Common myeloid progenitor, CD34-positive (primary cell): Measurements from ENCODE around the gene BHMT.
A peak's percentile ranks its signal among the peaks of the same experiment; 100 is the strongest.

Experiments used
- CTCF ChIA-PET: fragments of 350-600 bp; sonication (Branson Sonifier 250); formaldehyde crosslinking; loops from one replicate; lab custom pipeline; 2021; ENCODE audit warnings: antibody characterized with exemption; lab: Charles Lee
- POLR2A ChIA-PET: fragments of 350-600 bp; sonication (Branson Sonifier 250); formaldehyde crosslinking; loops from one replicate; lab custom pipeline; 2021; ENCODE audit warnings: antibody characterized with exemption; lab: Charles Lee
- DNase-seq, 3 donors: peaks; one replicate each; pipeline versions ENCODE4 v3.0.0 to v3.0.0-alpha.2; 2013
- H3K27ac ChIP-seq, 2 experiments: 1 replicate in 1 of 2; 2 replicates in 1 of 2; pipeline ENCODE4 v1.7.0; 2013; ENCODE audit warnings: inconsistent platforms in 2 of 2, low read length in 2 of 2, mild to moderate bottlenecking in 2 of 2, low read depth in 1 of 2, moderate library complexity in 1 of 2; ENCODE audit not compliant: severe bottlenecking in 2 of 2, insufficient read depth in 1 of 2, poor library complexity in 1 of 2
- H3K27me3 ChIP-seq, 5 experiments: replicated peaks in 2 of 5; 1 replicate in 3 of 5; 2 replicates in 2 of 5; pipeline versions ENCODE4 v1.6.1 to v1.7.0; 2013; ENCODE audit warnings: low read length in 4 of 5, mild to moderate bottlenecking in 2 of 5, moderate library complexity in 2 of 5, inconsistent platforms in 1 of 5; ENCODE audit not compliant: insufficient read depth in 5 of 5, control insufficient read depth in 4 of 5
- H3K36me3 ChIP-seq, 4 experiments: 1 replicate in 2 of 4; 2 replicates in 2 of 4; pipeline versions ENCODE4 v1.6.1 to v1.7.0; 2013; ENCODE audit warnings: low read length in 3 of 4, control low read depth in 1 of 4, mild to moderate bottlenecking in 1 of 4; ENCODE audit not compliant: control insufficient read depth in 4 of 4, insufficient read depth in 4 of 4
- H3K4me1 ChIP-seq, 4 experiments: 1 replicate in 3 of 4; 2 replicates in 1 of 4; pipeline versions ENCODE4 v1.6.1 to v1.7.1; 2013; ENCODE audit warnings: low read length in 3 of 4, mild to moderate bottlenecking in 3 of 4, control low read depth in 1 of 4, inconsistent platforms in 1 of 4, moderate library complexity in 1 of 4; ENCODE audit not compliant: control insufficient read depth in 4 of 4, insufficient read depth in 4 of 4; ENCODE audit errors: control extremely low read depth in 1 of 4
- H3K4me3 ChIP-seq, 7 experiments: 1 replicate in 4 of 7; 2 replicates in 3 of 7; pipeline versions ENCODE4 v1.5.1 to v1.7.0; 2013; ENCODE audit warnings: mild to moderate bottlenecking in 7 of 7, low read length in 6 of 7, moderate library complexity in 6 of 7, inconsistent platforms in 2 of 7, low read depth in 2 of 7, control low read depth in 1 of 7; ENCODE audit not compliant: insufficient read depth in 4 of 7, control insufficient read depth in 1 of 7; ENCODE audit errors: extremely low read depth in 1 of 7
- H3K9me3 ChIP-seq, 5 experiments: 1 replicate in 4 of 5; 2 replicates in 1 of 5; pipeline versions ENCODE4 v1.6.1 to v1.7.1; 2013; ENCODE audit warnings: low read length in 4 of 5, mild to moderate bottlenecking in 2 of 5, inconsistent platforms in 1 of 5, low read depth in 1 of 5, moderate library complexity in 1 of 5; ENCODE audit not compliant: control insufficient read depth in 4 of 5, insufficient read depth in 2 of 5; ENCODE audit errors: control extremely low read depth in 1 of 5
- WGBS: methylation state at CpG from one replicate; pipeline ENCODE4 v1.1.5; 2013; ENCODE audit not compliant: insufficient coverage; 5-methylcytosine and 5-hydroxymethylcytosine counted together

The BHMT gene

DNA sequence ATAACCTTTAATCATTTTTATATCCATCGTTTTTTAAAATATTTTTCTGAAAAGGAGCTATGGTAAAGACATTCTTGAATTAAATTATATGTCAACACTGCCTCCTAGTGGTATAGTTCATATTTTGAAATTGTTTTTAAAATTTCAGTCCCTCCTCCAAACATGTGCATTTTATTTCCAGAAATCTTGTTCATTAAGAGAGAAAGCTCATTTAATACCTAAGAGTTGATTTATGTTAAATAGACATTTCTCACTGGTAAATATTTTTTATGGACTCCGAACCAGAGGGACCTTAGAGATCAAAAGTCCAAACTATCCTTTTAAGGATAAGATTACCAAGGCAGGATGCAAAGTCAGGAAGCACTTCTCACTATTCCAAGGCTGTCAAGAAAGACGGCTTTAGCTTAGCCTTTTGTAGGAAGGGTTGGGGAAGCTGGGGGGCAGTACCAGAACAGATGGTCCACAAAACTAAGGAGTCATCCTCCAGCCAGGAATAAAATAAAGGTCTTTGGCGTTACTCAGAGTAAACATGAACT is 21.6 kb downstream of the BHMT start:
- WGBS = 0% methylated on average over 1 of the region's 4 CpGs
- POLR2A ChIA-PET = interaction anchor here (0.6 to 0.7 kb wide), 3 partner anchors 22 to 221 kb away, joined by 3 read pairs; no protein-coding TSS in a partner anchor

DNA sequence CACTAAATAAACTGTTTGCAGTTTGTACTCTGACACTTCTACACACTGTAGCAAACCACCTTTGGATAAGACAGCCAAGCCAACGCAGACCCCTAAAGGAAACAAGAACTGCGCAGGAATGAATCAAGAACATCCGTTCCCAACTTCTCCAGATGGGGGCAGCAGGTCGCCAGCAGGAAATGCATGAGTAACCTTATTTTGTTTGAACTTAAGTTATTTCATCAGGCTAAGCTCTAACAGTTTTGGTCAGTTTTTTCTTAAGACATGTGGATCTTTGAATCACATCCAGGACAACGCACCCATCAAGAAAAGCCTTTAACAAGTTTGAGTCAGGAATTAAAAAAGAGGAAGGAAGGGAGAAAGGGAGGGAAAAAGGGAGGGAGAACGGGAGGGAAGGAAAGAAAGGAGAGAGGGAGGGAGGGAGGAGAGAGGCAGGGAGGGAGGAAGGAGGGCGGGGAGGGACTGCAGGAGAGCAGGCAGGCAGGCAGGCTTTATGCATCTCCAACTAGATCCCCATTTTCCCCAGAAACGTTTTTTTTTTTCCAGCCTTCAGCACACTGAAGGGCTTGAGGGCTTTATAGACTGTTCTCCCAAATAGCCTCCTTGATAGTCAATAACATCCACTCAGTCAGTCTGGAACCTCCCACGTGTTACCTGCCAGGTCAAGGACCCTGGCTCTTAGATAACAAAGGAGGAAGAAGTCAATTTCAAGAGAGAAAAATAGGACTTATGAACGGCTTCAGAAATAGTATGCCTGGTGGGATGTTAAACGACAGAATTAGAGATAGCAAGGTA is 22.2 kb downstream of the BHMT start:
- H3K36me3 ChIP-seq = no peaks in the 10 kb centered on the region
- peak; percentile 83 to 90 (median 88) for DNase-seq
- H3K27me3 ChIP-seq = no peaks in the 10 kb centered on the region
- CTCF ChIA-PET = interaction anchor here (0.6 to 12.4 kb wide), 20 partner anchors 10 to 335 kb away, joined by 3 to 277 read pairs (median 6); partner anchors contain the start of gene ARSB
- H3K4me1 ChIP-seq = peaks cover 6 to 12% (median 12%) of the 10 kb centered on the region in 4 experiments
- H3K4me3 ChIP-seq = peak overlapping the region in 6 of 7 experiments; percentile 21 to 67 (median 41)
- POLR2A ChIA-PET = interaction anchor here (0.6 to 0.7 kb wide), 3 partner anchors 22 to 221 kb away, joined by 3 read pairs; no protein-coding TSS in a partner anchor
- WGBS = 13% methylated on average over 5 of the region's 11 CpGs
- H3K27ac ChIP-seq = peak overlapping the region in 1 of 2 experiments; percentile 49
- no peaks in the 10 kb centered on the region for H3K9me3 ChIP-seq

More for the DNA sequence above, 21.6 kb downstream of the BHMT start:
- Histone ChIP-seq H3K36me3 (no peaks in the 10 kb centered on the region), H3K27me3 (no peaks in the 10 kb centered on the region), H3K4me3 (peak overlapping the region in 6 of 7 experiments; percentile 21 to 67 (median 41)), H3K4me1 (peaks cover 6 to 12% (median 12%) of the 10 kb centered on the region in 4 experiments), H3K27ac (no peak overlapping the region), H3K9me3 (no peaks in the 10 kb centered on the region)
- peak; percentile 54 to 81 (median 75) for DNase-seq
- CTCF ChIA-PET = interaction anchor here (0.6 to 12.4 kb wide), 30 partner anchors 10 to 630 kb away, joined by 3 to 277 read pairs (median 4); partner anchors contain the start of gene ARSB

DNA sequence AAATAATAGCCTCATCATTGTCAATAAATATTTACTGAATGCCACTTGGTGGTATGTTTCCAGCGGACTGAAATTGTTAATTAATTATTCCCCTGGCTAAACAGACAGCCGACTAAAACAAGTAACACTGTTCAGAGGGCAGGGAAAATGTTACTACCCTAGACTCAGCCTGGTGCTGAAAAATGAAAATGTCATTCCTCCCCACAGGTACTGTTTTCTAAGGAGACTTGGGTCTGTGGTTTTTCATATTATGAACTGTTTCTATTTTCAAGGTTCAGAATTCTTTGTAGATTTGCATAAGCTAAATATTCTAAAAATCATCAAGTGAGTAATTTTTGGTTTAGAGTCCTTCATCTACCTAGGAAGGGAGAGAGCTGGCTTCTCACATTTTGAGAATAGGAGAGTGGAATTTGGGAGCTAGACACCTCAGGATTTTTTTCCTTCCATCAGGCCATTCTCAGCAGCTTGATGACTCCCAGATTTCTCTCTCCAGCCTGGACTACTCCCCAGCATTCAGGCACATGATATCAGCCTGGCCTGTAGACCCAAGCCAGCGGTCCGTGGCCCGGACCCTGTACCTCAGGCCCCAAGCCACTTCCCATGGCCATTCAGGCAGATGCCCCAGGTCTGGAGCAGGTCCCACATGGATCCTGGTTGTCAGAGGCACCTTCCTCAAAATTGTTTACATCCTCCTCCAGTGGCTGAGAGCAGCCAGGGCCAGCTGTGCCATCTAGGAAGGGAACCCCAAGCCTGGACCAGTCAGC is 24.4 kb downstream of the BHMT start:
- POLR2A ChIA-PET = no interaction called here

DNA sequence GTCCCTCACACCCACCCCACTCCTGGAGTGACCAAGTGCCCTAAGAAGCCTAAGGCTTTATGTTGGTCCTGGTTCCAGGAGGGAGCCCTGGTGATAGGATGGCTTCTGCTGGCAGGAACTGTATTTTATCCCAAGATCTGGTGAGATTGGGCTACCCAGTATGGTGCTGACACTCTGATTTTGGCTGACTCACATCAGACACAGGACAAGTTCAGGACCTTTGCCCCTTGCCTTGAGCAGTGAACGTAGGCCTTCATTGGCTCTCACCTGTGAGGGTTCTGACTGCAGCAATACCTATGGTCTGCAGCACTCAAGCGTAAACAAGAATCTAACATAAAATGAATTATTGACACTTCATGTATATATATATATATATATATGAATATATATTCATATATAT is 25.0 kb downstream of the BHMT start:
- CTCF ChIA-PET = interaction anchor here (12.4 kb wide), 1 partner anchor 113 kb away, joined by 277 read pairs; no protein-coding TSS in a partner anchor
- 100% methylated on average over 1 of the region's 2 CpGs for WGBS
- H3K36me3 ChIP-seq = no peaks in the 10 kb centered on the region
- POLR2A ChIA-PET = no interaction called here
- H3K27me3 ChIP-seq = no peaks in the 10 kb centered on the region
- peaks cover 6 to 12% (median 12%) of the 10 kb centered on the region in 4 experiments for H3K4me1 ChIP-seq
- H3K27ac ChIP-seq = no peak overlapping the region
- no peak overlapping the region for H3K4me3 ChIP-seq
- H3K9me3 ChIP-seq = peaks cover 0 to 7% (median 3%) of the 10 kb centered on the region in 5 experiments
- DNase-seq = no peak

More for the DNA sequence above, 24.4 kb downstream of the BHMT start:
- H3K9me3 ChIP-seq = peaks cover 0 to 7% (median 3%) of the 10 kb centered on the region in 5 experiments
- no peaks in the 10 kb centered on the region for H3K27me3 ChIP-seq
- 100% methylated on average over 3 of the region's 5 CpGs for WGBS
- peaks cover 6 to 12% (median 12%) of the 10 kb centered on the region in 4 experiments for H3K4me1 ChIP-seq
- H3K36me3 ChIP-seq = no peaks in the 10 kb centered on the region
- CTCF ChIA-PET = interaction anchor here (1.4 to 12.4 kb wide), 4 partner anchors 8 to 113 kb away, joined by 3 to 277 read pairs (median 6); no protein-coding TSS in a partner anchor
- no peak for DNase-seq
- no peak overlapping the region for H3K27ac ChIP-seq
- H3K4me3 ChIP-seq = no peak overlapping the region

DNA sequence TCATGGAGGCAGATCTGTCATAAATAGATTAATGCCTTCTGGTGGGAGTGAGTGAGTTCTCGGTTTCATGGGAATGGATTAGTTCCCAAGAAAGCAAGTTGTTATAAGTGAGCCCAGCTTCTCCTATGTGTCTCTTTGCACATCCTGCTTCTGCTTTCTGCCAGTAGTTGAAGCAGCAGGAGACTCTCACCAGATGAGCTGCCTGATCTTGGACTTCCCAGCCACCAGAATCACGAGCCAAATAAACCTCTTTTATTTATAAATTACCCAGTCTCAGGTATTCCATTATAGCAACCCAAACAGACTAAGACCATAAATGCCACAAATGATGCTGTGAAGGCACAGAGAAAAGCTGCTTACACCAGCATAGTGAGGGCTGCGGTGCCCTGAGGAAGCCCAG is 28.9 kb downstream of the BHMT start:
- WGBS = 90% methylated on average over 3 of the region's 3 CpGs
- Histone ChIP-seq H3K4me1 (peaks cover 0 to 1% (median under 1%) of the 10 kb centered on the region in 4 experiments), H3K9me3 (peaks cover 0 to 7% (median 3%) of the 10 kb centered on the region in 5 experiments), H3K27ac (no peak overlapping the region), H3K36me3 (no peaks in the 10 kb centered on the region), H3K4me3 (no peak overlapping the region), H3K27me3 (no peaks in the 10 kb centered on the region)
- no peak for DNase-seq
- CTCF ChIA-PET = no interaction called here
- POLR2A ChIA-PET = no interaction called here

DNA sequence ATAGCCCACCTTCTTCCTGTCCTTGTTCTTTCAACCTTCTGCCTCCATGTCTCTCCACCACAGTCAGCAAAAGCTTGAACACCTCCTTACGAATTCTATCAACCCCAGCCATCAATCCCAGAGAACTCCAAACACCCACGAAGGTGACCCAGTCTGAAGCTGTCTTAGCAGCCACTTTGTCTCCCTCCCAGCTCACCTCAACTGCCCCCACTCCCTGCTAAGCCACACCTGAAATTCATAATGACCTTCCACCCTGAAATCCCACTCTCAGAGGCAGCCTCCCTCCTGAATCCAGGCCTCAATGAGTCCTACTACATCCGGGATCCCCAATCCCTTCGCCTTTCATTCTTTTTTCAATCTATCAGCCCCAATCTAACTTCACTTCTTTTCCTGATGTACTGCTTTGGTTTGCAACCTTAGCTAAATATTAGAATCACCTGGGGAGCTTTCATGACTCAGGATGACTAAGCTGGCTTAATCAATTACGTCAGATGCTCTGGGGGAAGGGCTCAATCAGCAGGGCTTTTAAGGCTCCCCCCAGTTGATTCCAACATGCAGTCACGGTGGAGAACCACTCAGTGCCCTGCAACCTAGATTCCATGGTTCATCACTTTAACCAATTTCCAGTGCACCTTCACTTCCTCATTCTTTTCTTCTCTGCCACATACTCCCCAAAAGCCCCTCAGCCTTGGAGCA is 32.2 kb downstream of the BHMT start:
- peaks cover 0 to 4% (median 2%) of the 10 kb centered on the region in 4 experiments for H3K4me1 ChIP-seq
- H3K9me3 ChIP-seq = peaks cover 0 to 7% (median 3%) of the 10 kb centered on the region in 5 experiments
- no peak overlapping the region for H3K27ac ChIP-seq
- no peak for DNase-seq
- no peaks in the 10 kb centered on the region for H3K36me3 ChIP-seq
- WGBS = 96% methylated on average over 5 of the region's 6 CpGs
- ChIA-PET CTCF (interaction anchor here (0.5 to 3.2 kb wide), 3 partner anchors 9 to 705 kb away, joined by 3 to 18 read pairs (median 7); no protein-coding TSS in a partner anchor), POLR2A (no interaction called here)
- no peaks in the 10 kb centered on the region for H3K27me3 ChIP-seq
- H3K4me3 ChIP-seq = no peak overlapping the region
